HUES48 (cell line): ENCODE data around the gene SYNGR1.
"Not testable (repeated sequence)": the region's sequence is repeated elsewhere in the genome, so short reads cannot be mapped to it uniquely, and the experiment has no call there.

Experiments
- H3K27ac ChIP-seq: one replicate; pipeline ENCODE4 v1.7.0; 2013; ENCODE audit warnings: low read depth, low read length, inconsistent platforms
- H3K27me3 ChIP-seq: 2 replicates; pipeline ENCODE4 v1.6.1; 2013; ENCODE audit warnings: mild to moderate bottlenecking, low read length; ENCODE audit not compliant: control insufficient read depth, insufficient read depth
- H3K36me3 ChIP-seq: 2 replicates; pipeline ENCODE4 v1.6.1; 2013; ENCODE audit warnings: low read length; ENCODE audit not compliant: control insufficient read depth, insufficient read depth
- H3K4me1 ChIP-seq: 2 replicates; pipeline ENCODE4 v1.6.1; 2013; ENCODE audit warnings: mild to moderate bottlenecking, low read length; ENCODE audit not compliant: control insufficient read depth, insufficient read depth
- H3K4me3 ChIP-seq: 2 replicates; pipeline ENCODE4 v1.5.1; 2013; ENCODE audit warnings: mild to moderate bottlenecking, low read depth, low read length
- H3K9ac ChIP-seq: 2 replicates; pipeline ENCODE4 v1.6.1; 2013; ENCODE audit warnings: mild to moderate bottlenecking, low read depth, low read length, moderate library complexity
- H3K9me3 ChIP-seq: 2 replicates; pipeline ENCODE4 v1.6.1; 2013; ENCODE audit warnings: low read length; ENCODE audit not compliant: control insufficient read depth, insufficient read depth

The SYNGR1 gene

GRCh38 chr22:39395936-39396796, 46.4 kb downstream of the SYNGR1 start:
- no peak overlapping the region for H3K27ac ChIP-seq
- H3K4me3 ChIP-seq: no peak overlapping the region
- no peaks in the 10 kb centered on the region for H3K9me3 ChIP-seq
- H3K36me3 ChIP-seq: no peaks in the 10 kb centered on the region
- peaks cover 5% of the 10 kb centered on the region for H3K4me1 ChIP-seq
- H3K9ac ChIP-seq: no peak overlapping the region
- no peaks in the 10 kb centered on the region for H3K27me3 ChIP-seq

- Histone ChIP-seq H3K4me3 (no peak overlapping the region), H3K36me3 (no peaks in the 10 kb centered on the region), H3K27me3 (no peaks in the 10 kb centered on the region), H3K9me3 (no peaks in the 10 kb centered on the region), H3K9ac (no peak overlapping the region), H3K4me1 (peaks cover 5% of the 10 kb centered on the region), H3K27ac (no peak overlapping the region)
These were observed 47.0 kb downstream of the SYNGR1 start for GRCh38 chr22:39396797-39397195.

- no peaks in the 10 kb centered on the region for H3K27me3 ChIP-seq
- H3K9me3 ChIP-seq: no peaks in the 10 kb centered on the region
- H3K9ac ChIP-seq: no peak overlapping the region
- H3K27ac ChIP-seq: no peak overlapping the region
- no peaks in the 10 kb centered on the region for H3K36me3 ChIP-seq
- H3K4me3 ChIP-seq: no peak overlapping the region
- peaks cover 5% of the 10 kb centered on the region for H3K4me1 ChIP-seq
These were observed 51.5 kb downstream of the SYNGR1 start for GRCh38 chr22:39401301-39401631.

- Histone ChIP-seq H3K27ac (no peak overlapping the region), H3K9me3 (no peaks in the 10 kb centered on the region), H3K9ac (no peak overlapping the region), H3K36me3 (no peaks in the 10 kb centered on the region), H3K4me3 (no peak overlapping the region), H3K27me3 (no peaks in the 10 kb centered on the region), H3K4me1 (peaks cover under 1% of the 10 kb centered on the region; the same call in 1 of the 2 replicates)
These were observed 55.7 kb downstream of the SYNGR1 start for GRCh38 chr22:39405346-39406085.

GRCh38 chr22:39408173-39408572, 58.4 kb downstream of the SYNGR1 start:
- H3K9me3 ChIP-seq: no peaks in the 10 kb centered on the region
- no peaks in the 10 kb centered on the region for H3K27me3 ChIP-seq
- H3K9ac ChIP-seq: no peak overlapping the region
- no peak overlapping the region for H3K4me3 ChIP-seq
- H3K36me3 ChIP-seq: no peaks in the 10 kb centered on the region
- no peaks in the 10 kb centered on the region for H3K4me1 ChIP-seq
- H3K27ac ChIP-seq: no peak overlapping the region

- H3K27me3 ChIP-seq: no peaks in the 10 kb centered on the region
- H3K4me1 ChIP-seq: no peaks in the 10 kb centered on the region
- H3K9ac ChIP-seq: no peak overlapping the region
- no peak overlapping the region for H3K4me3 ChIP-seq
- H3K9me3 ChIP-seq: no peaks in the 10 kb centered on the region
- no peaks in the 10 kb centered on the region for H3K36me3 ChIP-seq
- H3K27ac ChIP-seq: no peak overlapping the region
These were observed 59.0 kb downstream of the SYNGR1 start for GRCh38 chr22:39408807-39409206.

- Histone ChIP-seq H3K4me3 (no peak overlapping the region), H3K27me3 (no peaks in the 10 kb centered on the region), H3K4me1 (no peaks in the 10 kb centered on the region), H3K9me3 (no peaks in the 10 kb centered on the region), H3K9ac (no peak overlapping the region), H3K36me3 (no peaks in the 10 kb centered on the region), H3K27ac (no peak overlapping the region)
These were observed 59.8 kb downstream of the SYNGR1 start for GRCh38 chr22:39409516-39410029.

GRCh38 chr22:39410264-39410663, 60.5 kb downstream of the SYNGR1 start:
- no peaks in the 10 kb centered on the region for H3K4me1 ChIP-seq

GRCh38 chr22:39411828-39412365, 62.1 kb downstream of the SYNGR1 start:
- H3K9ac ChIP-seq, H3K27me3 ChIP-seq, H3K27ac ChIP-seq, H3K36me3 ChIP-seq, H3K4me1 ChIP-seq, H3K4me3 ChIP-seq, H3K9me3 ChIP-seq: not testable (repeated sequence)

More at GRCh38 chr22:39410264-39410663, 60.5 kb downstream of the SYNGR1 start:
- Histone ChIP-seq H3K9me3 (no peaks in the 10 kb centered on the region), H3K27me3 (no peaks in the 10 kb centered on the region), H3K27ac (no peak overlapping the region), H3K4me3 (no peak overlapping the region), H3K36me3 (no peaks in the 10 kb centered on the region), H3K9ac (no peak overlapping the region)

GRCh38 chr22:39413204-39413603, 63.4 kb downstream of the SYNGR1 start:
- not testable (repeated sequence) for H3K27ac ChIP-seq

GRCh38 chr22:39414377-39414776, 64.6 kb downstream of the SYNGR1 start:
- no peaks in the 10 kb centered on the region for H3K4me1 ChIP-seq
- H3K27me3 ChIP-seq: no peaks in the 10 kb centered on the region
- no peak overlapping the region for H3K9ac ChIP-seq
- no peak overlapping the region for H3K27ac ChIP-seq
- no peaks in the 10 kb centered on the region for H3K9me3 ChIP-seq
- peaks cover 25% of the 10 kb centered on the region for H3K36me3 ChIP-seq
- H3K4me3 ChIP-seq: no peak overlapping the region

More at GRCh38 chr22:39413204-39413603, 63.4 kb downstream of the SYNGR1 start:
- H3K27me3 ChIP-seq, H3K4me3 ChIP-seq, H3K9ac ChIP-seq, H3K4me1 ChIP-seq, H3K9me3 ChIP-seq: not testable (repeated sequence)
- H3K36me3 ChIP-seq: peaks cover 14% of the 10 kb centered on the region
